ENCODE data around the gene PLA2G3.

DNA sequence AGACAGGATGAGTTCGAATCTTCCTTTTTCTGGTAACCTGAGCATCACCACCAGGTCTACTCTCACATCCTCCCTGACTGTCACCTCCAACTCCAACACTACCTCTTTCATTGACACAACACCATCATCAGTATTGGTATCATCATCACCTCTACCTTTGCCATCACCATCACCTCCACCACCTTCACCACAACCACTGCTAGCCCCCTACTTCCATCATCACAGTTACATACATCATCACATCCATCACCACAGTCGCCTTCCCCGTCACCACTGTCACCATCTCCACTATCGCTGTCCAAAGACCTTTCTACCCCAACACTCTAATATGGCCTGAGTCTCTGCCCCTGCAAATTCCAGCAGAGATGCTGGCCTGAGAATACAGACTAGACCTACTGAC is 18.9 kb downstream of the PLA2G3 start:
- TF ChIP-seq, protein P1, sequence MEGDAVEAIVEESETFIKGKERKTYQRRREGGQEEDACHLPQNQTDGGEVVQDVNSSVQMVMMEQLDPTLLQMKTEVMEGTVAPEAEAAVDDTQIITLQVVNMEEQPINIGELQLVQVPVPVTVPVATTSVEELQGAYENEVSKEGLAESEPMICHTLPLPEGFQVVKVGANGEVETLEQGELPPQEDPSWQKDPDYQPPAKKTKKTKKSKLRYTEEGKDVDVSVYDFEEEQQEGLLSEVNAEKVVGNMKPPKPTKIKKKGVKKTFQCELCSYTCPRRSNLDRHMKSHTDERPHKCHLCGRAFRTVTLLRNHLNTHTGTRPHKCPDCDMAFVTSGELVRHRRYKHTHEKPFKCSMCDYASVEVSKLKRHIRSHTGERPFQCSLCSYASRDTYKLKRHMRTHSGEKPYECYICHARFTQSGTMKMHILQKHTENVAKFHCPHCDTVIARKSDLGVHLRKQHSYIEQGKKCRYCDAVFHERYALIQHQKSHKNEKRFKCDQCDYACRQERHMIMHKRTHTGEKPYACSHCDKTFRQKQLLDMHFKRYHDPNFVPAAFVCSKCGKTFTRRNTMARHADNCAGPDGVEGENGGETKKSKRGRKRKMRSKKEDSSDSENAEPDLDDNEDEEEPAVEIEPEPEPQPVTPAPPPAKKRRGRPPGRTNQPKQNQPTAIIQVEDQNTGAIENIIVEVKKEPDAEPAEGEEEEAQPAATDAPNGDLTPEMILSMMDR (IDR thresholded peaks at IDR 0.05) = no peak
- no peak for TF ChIP-seq POLR2A (IDR thresholded peaks at IDR 0.05; ENCODE audit: low read depth)

Measured in esophagus muscularis mucosa (tissue), 3 donors.